Esophagus squamous epithelium (tissue), 5 donors: Measurements from ENCODE around the gene FAM124A. TPM values are rescaled to one million over a fixed set of nuclear protein-coding genes. Genes with fewer than 3 reads are reported as not detected.
"Not testable (repeated sequence)": the region's sequence is repeated elsewhere in the genome, so short reads cannot be mapped to it uniquely, and the experiment has no call there.

Experiments used
- DNase-seq: peaks from one replicate; lab custom pipeline; 2025; lab: John Stamatoyannopoulos, UW
- H3K27ac ChIP-seq, 4 donors: fragments of 200-600 bp; sonication (generic); one replicate each; pipeline ENCODE4 v1.5.1; 2016 to 2019; ENCODE audit warnings: mild to moderate bottlenecking in 1 of 4
- H3K27me3 ChIP-seq, 4 donors: fragments of 200-600 bp; sonication (generic); 1 replicate in 3 of 4; 2 replicates in 1 of 4; pipeline versions ENCODE4 v1.5.1 to v1.6.0; 2017 to 2021; ENCODE audit warnings: antibody characterized with exemption in 1 of 4
- H3K36me3 ChIP-seq, 3 donors: fragments of 200-600 bp; sonication (generic); one replicate each; pipeline ENCODE4 v1.5.1; 2016 to 2019
- H3K4me1 ChIP-seq, 3 donors: fragments of 200-600 bp; sonication (generic); one replicate each; pipeline ENCODE4 v1.5.1; 2017 to 2019
- H3K4me3 ChIP-seq, 4 donors: fragments of 200-600 bp; sonication (generic); 1 replicate in 3 of 4; 2 replicates in 1 of 4; pipeline ENCODE4 v1.5.1; 2016 to 2019; ENCODE audit warnings: mild to moderate bottlenecking in 2 of 4, moderate library complexity in 1 of 4
- H3K9me3 ChIP-seq, 3 donors: fragments of 200-600 bp; sonication (generic); one replicate each; pipeline ENCODE4 v1.5.1; 2016 to 2019
- POLR2A ChIP-seq, 4 donors: fragments of 450-650 bp; IDR thresholded peaks; one replicate each; pipeline ENCODE4 v1.6.1; 2017; ENCODE audit warnings: antibody characterized with exemption in 4 of 4, mild to moderate bottlenecking in 4 of 4, moderate library complexity in 3 of 4
- WGBS, 2 donors: methylation state at CpG; one replicate each; pipeline ENCODE4 v1.1.5; 2018; 5-methylcytosine and 5-hydroxymethylcytosine counted together
- intact Hi-C: fragments of 100-400 bp; cut with DNase I; formaldehyde crosslinking; loops from one replicate; pipeline ENCODE4 v1.15.0; 2022
- total RNA-seq, 4 donors: library from RNA; depleted of rRNA; stranded (reverse); fragments of >200 nt; gene quantifications; one replicate each; pipeline ENCODE4 v1.1.0, GENCODE V29; 2016
- TF ChIP-seq, protein P1 (sequence below), 6 experiments: fragments of 450-650 bp in 4 of 6; fragments of 200-600 bp in 2 of 6; sonication (generic) in 2 of 6; IDR thresholded peaks; one replicate each; pipeline ENCODE4 v1.5.1; 2016 to 2019; ENCODE audit warnings: antibody characterized with exemption in 6 of 6, mild to moderate bottlenecking in 4 of 6, moderate library complexity in 4 of 6
- donor health status: DM: yes; HTN: yes; CAD: no.

The FAM124A gene
- total RNA-seq, 4 donors from 2014 or later: 0.45 to 2.5 (median 1.3) TPM

DNA sequence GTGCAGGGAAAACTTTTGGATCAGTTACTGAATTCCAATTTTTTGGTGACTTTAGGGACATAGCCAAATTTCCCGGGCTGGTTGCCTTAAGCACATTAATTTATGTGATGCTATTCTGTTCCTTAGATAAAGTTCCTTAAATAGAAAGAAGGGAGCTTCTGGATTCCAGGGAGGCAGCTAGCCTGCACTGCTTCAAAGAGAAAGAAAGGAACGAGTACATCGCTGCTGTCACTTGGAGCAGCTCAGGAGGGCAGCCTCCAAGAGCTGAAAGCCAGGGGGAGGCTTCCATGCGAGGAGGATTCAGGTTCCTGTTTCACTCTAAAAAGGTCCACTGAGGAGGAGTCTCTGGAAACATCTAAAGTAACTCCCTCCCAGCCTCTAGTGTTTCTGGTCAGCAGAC, 55.7 kb downstream of the FAM124A start:
- Histone ChIP-seq H3K27me3 (no peaks in the 10 kb centered on the region), H3K27ac (no peak overlapping the region), H3K36me3 (peaks cover 0 to 10% (median 0%) of the 10 kb centered on the region in 3 donors), H3K4me3 (no peak overlapping the region), H3K9me3 (no peaks in the 10 kb centered on the region), H3K4me1 (no peaks in the 10 kb centered on the region)
- DNase-seq: no peak
- TF ChIP-seq POLR2A (IDR thresholded peaks at IDR 0.05): no peak
- TF ChIP-seq, protein P1, sequence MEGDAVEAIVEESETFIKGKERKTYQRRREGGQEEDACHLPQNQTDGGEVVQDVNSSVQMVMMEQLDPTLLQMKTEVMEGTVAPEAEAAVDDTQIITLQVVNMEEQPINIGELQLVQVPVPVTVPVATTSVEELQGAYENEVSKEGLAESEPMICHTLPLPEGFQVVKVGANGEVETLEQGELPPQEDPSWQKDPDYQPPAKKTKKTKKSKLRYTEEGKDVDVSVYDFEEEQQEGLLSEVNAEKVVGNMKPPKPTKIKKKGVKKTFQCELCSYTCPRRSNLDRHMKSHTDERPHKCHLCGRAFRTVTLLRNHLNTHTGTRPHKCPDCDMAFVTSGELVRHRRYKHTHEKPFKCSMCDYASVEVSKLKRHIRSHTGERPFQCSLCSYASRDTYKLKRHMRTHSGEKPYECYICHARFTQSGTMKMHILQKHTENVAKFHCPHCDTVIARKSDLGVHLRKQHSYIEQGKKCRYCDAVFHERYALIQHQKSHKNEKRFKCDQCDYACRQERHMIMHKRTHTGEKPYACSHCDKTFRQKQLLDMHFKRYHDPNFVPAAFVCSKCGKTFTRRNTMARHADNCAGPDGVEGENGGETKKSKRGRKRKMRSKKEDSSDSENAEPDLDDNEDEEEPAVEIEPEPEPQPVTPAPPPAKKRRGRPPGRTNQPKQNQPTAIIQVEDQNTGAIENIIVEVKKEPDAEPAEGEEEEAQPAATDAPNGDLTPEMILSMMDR (IDR thresholded peaks at IDR 0.05): no peak
- 69 to 77% methylated on average over 4 of the region's 4 CpGs for WGBS, 2 donors
- intact Hi-C loops: no loop called here

DNA sequence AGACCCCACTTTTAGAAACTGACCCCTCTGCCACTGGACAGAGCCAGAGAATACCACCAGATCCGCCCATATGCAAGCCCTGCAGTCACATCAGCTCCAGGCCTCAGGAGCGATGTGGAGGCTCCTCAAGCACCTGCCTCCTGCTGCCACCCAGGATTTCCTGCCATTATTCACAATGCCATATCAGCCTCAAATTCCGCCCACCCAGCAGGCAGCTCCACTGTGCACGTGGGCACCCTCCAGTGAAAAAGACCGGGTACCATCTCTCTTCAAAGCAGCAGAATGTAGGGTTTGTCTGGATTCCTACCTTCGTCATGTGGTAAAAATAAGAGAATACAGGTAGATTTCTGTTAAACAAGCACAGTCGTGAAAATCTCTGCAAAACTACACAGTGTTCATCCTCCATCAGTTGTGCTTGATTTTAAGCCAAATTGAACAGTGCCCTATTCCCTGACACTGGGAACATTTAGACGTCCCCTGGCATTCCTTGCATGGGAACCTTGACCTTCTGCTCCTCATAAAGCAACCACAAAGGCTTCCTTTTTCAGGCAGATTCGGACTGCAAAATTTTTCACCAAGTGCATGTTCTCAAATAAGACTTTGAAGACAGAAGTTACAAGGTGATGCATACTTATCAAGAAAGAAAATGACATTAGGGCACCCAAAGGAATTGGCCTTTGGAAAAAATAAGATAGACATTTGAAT, 56.4 kb downstream of the FAM124A start:
- no peak for DNase-seq
- intact Hi-C loops: no loop called here
- TF ChIP-seq, protein P1 (IDR thresholded peaks at IDR 0.05): no peak
- TF ChIP-seq POLR2A (IDR thresholded peaks at IDR 0.05): no peak

DNA sequence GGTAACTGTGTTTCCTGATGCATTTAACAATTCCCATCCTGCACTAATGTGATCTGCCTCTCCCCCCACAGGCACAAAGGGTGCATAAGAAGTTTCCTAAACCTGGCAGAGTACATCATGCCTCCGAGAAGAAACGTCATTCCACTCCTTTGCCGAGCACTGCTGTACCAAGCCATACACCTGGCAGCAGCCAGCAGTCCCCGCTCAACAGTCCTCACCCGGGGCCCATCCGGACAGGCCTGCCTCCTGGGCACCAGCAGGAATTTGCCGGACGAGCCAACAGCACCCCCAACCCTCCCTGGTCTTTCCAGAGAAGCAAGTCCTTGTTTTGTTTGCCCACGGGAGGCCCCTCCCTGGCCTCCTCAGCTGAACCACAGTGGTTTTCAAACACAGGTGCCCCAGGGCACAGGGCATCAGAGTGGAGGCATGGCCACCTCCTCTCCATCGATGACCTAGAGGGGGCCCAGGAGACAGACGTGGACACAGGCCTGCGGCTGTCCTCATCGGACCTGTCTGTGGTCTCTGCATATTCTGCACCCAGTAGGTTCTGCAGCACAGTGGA, 58.3 kb downstream of the FAM124A start:
- intact Hi-C loops: no loop called here
- 75 to 82% methylated on average over 4 to 7 of the region's 13 CpGs for WGBS, 2 donors
- TF ChIP-seq, protein P1 (IDR thresholded peaks at IDR 0.05): no peak
- no peak for TF ChIP-seq POLR2A (IDR thresholded peaks at IDR 0.05)

More for the DNA sequence above, 56.4 kb downstream of the FAM124A start:
- H3K4me3 ChIP-seq: no peak overlapping the region
- H3K27me3 ChIP-seq: no peaks in the 10 kb centered on the region
- H3K36me3 ChIP-seq: peaks cover 0 to 10% (median 0%) of the 10 kb centered on the region in 3 donors
- H3K4me1 ChIP-seq: no peaks in the 10 kb centered on the region
- no peaks in the 10 kb centered on the region for H3K9me3 ChIP-seq
- WGBS, 2 donors: 65 to 68% methylated on average over 6 to 9 of the region's 9 CpGs
- H3K27ac ChIP-seq: no peak overlapping the region

DNA sequence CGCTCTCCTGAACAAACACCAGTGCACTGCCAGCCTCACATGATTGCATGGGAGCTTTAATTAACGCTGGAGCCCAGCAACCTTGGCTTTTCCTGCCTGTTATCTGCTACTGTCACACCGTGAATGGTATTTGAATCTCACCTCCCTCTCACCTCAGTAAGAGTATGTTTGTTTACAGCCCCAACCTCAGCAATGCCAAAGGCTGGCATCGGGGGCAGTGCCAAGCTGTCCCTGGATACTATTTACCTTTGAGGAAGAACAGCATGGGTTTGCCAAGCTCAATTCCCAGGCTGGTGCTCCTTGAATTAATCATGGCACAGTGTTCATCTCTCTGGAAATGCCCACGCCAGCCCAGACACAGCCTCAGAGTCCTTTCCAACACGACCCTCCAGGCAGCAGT, 60.1 kb downstream of the FAM124A start:
- WGBS, 2 donors: 50 to 57% methylated on average over 6 of the region's 6 CpGs
- no peak for DNase-seq
- Histone ChIP-seq H3K4me1 (no peaks in the 10 kb centered on the region), H3K9me3 (no peaks in the 10 kb centered on the region), H3K27me3 (no peaks in the 10 kb centered on the region), H3K27ac (no peak overlapping the region), H3K4me3 (no peak overlapping the region), H3K36me3 (peaks cover 0 to 10% (median 0%) of the 10 kb centered on the region in 3 donors)
- intact Hi-C loops: no loop called here
- TF ChIP-seq POLR2A (IDR thresholded peaks at IDR 0.05): no peak
- TF ChIP-seq, protein P1 (IDR thresholded peaks at IDR 0.05): no peak

More for the DNA sequence above, 58.3 kb downstream of the FAM124A start:
- Histone ChIP-seq H3K4me1 (no peaks in the 10 kb centered on the region), H3K36me3 (peaks cover 0 to 10% (median 0%) of the 10 kb centered on the region in 3 donors), H3K4me3 (no peak overlapping the region), H3K9me3 (no peaks in the 10 kb centered on the region), H3K27me3 (no peaks in the 10 kb centered on the region), H3K27ac (no peak overlapping the region)
- no peak for DNase-seq

DNA sequence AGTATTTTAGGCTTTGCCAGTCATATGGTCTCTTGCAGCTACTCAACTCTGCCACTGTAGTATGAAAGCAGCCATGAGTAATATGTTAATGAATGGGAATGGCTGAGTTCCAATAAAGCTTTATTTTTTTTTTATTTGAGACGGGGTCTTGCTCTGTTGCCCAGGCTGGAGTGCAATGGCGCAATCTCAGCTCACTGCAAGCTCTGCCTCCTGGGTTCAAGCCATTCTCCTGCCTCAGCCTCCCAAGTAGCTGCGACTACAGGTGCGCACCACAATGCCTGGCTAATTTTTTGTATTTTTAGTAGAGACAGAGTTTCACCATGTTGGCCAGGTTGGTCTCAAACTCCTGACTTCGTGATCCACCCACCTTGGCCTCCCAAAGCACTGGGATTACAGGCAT, 60.7 kb downstream of the FAM124A start:
- H3K27ac ChIP-seq, H3K36me3 ChIP-seq, H3K4me3 ChIP-seq, H3K4me1 ChIP-seq, H3K27me3 ChIP-seq, DNase-seq, H3K9me3 ChIP-seq, intact Hi-C loops: not testable (repeated sequence)
- WGBS, 2 donors: 86 to 88% methylated on average over 4 of the region's 5 CpGs
